ENCODE data around the gene NUDCD3.

NUDCD3 gene

GRCh38 chr7:44535348-44536064, 45.0 kb upstream of the NUDCD3 start:
- TF ChIP-seq, protein P1, sequence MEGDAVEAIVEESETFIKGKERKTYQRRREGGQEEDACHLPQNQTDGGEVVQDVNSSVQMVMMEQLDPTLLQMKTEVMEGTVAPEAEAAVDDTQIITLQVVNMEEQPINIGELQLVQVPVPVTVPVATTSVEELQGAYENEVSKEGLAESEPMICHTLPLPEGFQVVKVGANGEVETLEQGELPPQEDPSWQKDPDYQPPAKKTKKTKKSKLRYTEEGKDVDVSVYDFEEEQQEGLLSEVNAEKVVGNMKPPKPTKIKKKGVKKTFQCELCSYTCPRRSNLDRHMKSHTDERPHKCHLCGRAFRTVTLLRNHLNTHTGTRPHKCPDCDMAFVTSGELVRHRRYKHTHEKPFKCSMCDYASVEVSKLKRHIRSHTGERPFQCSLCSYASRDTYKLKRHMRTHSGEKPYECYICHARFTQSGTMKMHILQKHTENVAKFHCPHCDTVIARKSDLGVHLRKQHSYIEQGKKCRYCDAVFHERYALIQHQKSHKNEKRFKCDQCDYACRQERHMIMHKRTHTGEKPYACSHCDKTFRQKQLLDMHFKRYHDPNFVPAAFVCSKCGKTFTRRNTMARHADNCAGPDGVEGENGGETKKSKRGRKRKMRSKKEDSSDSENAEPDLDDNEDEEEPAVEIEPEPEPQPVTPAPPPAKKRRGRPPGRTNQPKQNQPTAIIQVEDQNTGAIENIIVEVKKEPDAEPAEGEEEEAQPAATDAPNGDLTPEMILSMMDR (IDR thresholded peaks at IDR 0.05; ENCODE audit: extremely low read depth, missing control alignments), result no peak
- no peak for DNase-seq (ENCODE audit: low spot score)

DNA sequence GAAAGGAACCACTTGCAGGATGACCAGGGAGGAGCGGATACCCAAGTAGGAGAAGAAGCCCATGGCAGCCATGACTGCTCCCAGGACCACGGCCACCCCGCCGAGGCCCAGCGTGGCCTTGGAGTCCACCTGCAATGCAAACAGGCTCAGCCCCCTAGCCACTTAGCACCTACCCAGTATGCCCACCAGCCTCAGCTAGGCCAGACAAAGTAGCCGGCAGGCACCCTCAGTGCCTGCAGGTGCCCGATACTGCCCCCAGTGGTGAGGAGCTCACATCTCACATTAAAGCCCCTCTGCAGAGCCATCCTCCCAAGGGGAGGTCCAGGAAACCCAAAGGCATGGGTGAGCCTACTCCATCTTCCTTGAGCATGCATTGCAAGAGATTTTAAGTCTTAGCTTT, 44.0 kb upstream of the NUDCD3 start:
- TF ChIP-seq, protein P1 (IDR thresholded peaks at IDR 0.05; ENCODE audit: extremely low read depth, missing control alignments), result peak; percentile 34
- DNase-seq (ENCODE audit: low spot score), result peak; percentile 82

GRCh38 chr7:44534087-44534486, 43.6 kb upstream of the NUDCD3 start:
- TF ChIP-seq, protein P1 (IDR thresholded peaks at IDR 0.05; ENCODE audit: extremely low read depth, missing control alignments), result no peak
- DNase-seq (ENCODE audit: low spot score), result no peak

DNA sequence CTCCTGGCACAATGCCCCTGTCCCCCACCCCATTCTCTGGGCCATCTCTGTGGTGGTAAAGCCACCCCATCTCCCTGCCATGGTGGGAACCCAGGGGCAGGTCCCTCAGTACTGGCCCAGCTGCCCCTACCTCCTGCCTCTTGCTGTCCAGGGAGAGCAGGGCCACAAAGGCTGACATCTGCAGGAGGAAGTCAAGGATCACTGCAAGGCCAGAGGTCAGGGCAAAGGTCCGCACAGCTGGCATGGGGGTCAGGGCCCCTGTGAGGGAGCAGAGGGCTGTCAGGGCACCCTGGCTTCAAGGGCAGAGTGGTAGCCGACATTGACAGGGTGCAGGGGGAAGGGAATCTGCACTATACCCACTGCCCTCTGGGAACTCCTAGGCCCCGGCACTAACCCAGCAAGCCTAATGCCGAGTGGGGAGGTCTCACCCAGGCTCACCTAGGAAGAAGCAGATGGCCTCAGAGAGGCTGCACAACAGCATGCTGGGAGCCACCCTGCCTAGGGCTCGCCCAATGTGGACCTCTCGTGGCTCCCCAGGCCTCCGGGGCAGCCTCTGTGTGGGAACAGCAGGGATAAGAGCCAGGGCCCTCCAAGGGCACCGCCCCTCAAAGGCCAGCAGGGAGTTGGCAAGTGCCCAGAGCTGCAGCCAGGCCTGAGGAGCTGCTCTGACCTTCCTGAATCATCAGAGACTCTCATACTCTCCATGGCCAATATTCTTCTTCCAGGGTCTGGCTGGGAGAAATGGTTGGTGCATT, 43.0 kb upstream of the NUDCD3 start:
- TF ChIP-seq, protein P1 (IDR thresholded peaks at IDR 0.05; ENCODE audit: extremely low read depth, missing control alignments), result no peak
- DNase-seq (ENCODE audit: low spot score), result no peak

DNA sequence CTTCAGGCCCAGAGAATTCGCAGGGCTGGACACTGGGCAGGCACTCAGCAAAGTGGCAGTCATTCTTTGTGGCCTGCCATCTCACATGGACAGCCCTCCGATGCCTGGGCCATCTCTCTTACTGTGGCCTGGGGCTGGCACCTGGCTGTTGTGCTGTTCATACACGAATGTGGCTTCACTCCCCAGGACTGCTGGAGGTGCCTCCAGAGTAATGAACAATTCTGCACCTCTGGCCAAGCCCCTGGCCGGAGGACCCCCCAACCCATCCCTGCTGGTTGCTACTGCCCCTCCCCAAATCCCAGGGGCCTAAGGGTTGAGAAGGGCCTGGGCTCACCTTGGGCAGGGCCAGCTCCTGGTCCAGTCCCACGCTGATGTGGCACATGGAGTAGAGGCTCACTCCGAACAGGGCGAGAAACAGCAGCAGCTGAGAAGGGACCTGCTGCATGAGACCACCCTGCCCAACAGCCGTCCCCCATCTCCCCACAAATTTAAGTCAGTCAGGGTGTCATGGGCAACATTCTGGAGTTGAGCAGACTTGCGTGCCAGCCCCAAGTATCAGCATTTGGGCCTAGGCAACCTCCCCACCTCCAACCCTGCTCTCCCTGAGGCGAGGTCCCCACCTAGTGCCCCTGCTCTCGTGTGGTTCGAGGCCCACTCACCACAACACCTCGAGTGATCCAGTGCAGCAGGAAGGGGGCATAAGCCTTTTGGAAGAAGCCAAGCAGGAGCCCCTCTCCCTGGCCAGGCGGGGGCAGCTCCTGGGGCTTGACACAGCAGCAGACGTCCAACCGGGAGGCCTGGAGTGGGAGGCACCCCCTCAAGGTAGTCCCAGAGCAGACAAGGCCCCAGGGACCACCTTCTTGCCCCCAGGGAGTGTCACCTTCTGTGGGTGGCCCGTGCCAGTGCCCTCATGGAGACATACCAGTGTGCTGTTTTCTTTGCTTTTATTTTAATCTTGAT, 41.2 kb upstream of the NUDCD3 start:
- no peak for DNase-seq (ENCODE audit: low spot score)
- TF ChIP-seq, protein P1 (IDR thresholded peaks at IDR 0.05; ENCODE audit: extremely low read depth, missing control alignments), result no peak

GRCh38 chr7:44530990-44531389, 40.5 kb upstream of the NUDCD3 start:
- TF ChIP-seq, protein P1 (IDR thresholded peaks at IDR 0.05; ENCODE audit: extremely low read depth, missing control alignments), result no peak

More at GRCh38 chr7:44530990-44531389, 40.5 kb upstream of the NUDCD3 start:
- DNase-seq (ENCODE audit: low spot score), result no peak

Data from GM20000 (cell line).